Measurements from ENCODE around the gene RBM7.

RBM7 gene

GRCh38 chr11:114448749-114449482, 48.5 kb downstream of the RBM7 start:
- Histone ChIP-seq H3K4me3 (ENCODE audit: low read length in 2 of 2) (no peak overlapping the region), H3K36me3 (ENCODE audit: control insufficient read depth in 2 of 2, insufficient read depth in 2 of 2, low read length in 2 of 2) (peaks cover 15 to 30% of the 10 kb centered on the region in 2 donors), H3K27me3 (ENCODE audit: control insufficient read depth in 1 of 2, insufficient read depth in 2 of 2, low read length in 2 of 2) (no peaks in the 10 kb centered on the region), H3K4me1 (ENCODE audit: control insufficient read depth, insufficient read depth, low read length) (peaks cover 4% of the 10 kb centered on the region), H3K9me3 (ENCODE audit: control insufficient read depth in 2 of 2, low read length in 2 of 2) (no peaks in the 10 kb centered on the region), H3K9ac (ENCODE audit: low read length in 2 of 2) (no peak overlapping the region), H3K27ac (ENCODE audit: low read length) (no peak overlapping the region)

GRCh38 chr11:114449845-114450244, 49.4 kb downstream of the RBM7 start:
- Histone ChIP-seq H3K4me1 (ENCODE audit: control insufficient read depth, insufficient read depth, low read length) (peaks cover 4% of the 10 kb centered on the region), H3K4me3 (ENCODE audit: low read length in 2 of 2) (no peak overlapping the region), H3K9ac (ENCODE audit: low read length in 2 of 2) (no peak overlapping the region), H3K9me3 (ENCODE audit: control insufficient read depth in 2 of 2, low read length in 2 of 2) (no peaks in the 10 kb centered on the region), H3K27me3 (ENCODE audit: control insufficient read depth in 1 of 2, insufficient read depth in 2 of 2, low read length in 2 of 2) (no peaks in the 10 kb centered on the region), H3K36me3 (ENCODE audit: control insufficient read depth in 2 of 2, insufficient read depth in 2 of 2, low read length in 2 of 2) (peaks cover 8 to 23% of the 10 kb centered on the region in 2 donors), H3K27ac (ENCODE audit: low read length) (no peak overlapping the region)

GRCh38 chr11:114452399-114452798, 51.9 kb downstream of the RBM7 start:
- H3K4me3 ChIP-seq (ENCODE audit: low read length in 2 of 2), result no peak overlapping the region
- no peak overlapping the region for H3K9ac ChIP-seq (ENCODE audit: low read length in 2 of 2)
- H3K9me3 ChIP-seq (ENCODE audit: control insufficient read depth in 2 of 2, low read length in 2 of 2), result no peaks in the 10 kb centered on the region
- H3K27me3 ChIP-seq (ENCODE audit: control insufficient read depth in 1 of 2, insufficient read depth in 2 of 2, low read length in 2 of 2), result no peaks in the 10 kb centered on the region
- no peak overlapping the region for H3K27ac ChIP-seq (ENCODE audit: low read length)
- H3K36me3 ChIP-seq (ENCODE audit: control insufficient read depth in 2 of 2, insufficient read depth in 2 of 2, low read length in 2 of 2), result peaks cover 6 to 17% of the 10 kb centered on the region in 2 donors
- peaks cover 4% of the 10 kb centered on the region for H3K4me1 ChIP-seq (ENCODE audit: control insufficient read depth, insufficient read depth, low read length)
